OCI-LY3 (cell line): ENCODE data around the gene CYP27B1.
"Not testable (repeated sequence)": the region's sequence is repeated elsewhere in the genome, so short reads cannot be mapped to it uniquely, and the experiment has no call there.

Source experiments
- H2AFZ ChIP-seq: fragments of 200-600, 300-600 bp; shearing (Covaris generic); 2 replicates; pipeline ENCODE4 v1.6.0; 2014; ENCODE audit warnings: antibody characterized with exemption, low read depth, low read length
- H3K27ac ChIP-seq: fragments of 200-600, 300-600 bp; sonication (generic); 2 replicates; pipeline ENCODE4 v1.5.1; 2014; ENCODE audit warnings: mild to moderate bottlenecking, low read length, moderate library complexity, mixed read lengths
- H3K27me3 ChIP-seq: fragments of 200-600, 300-600 bp; sonication (generic); 2 replicates; pipeline ENCODE4 v1.6.1; 2014; ENCODE audit warnings: low read depth, low read length, mixed read lengths
- H3K36me3 ChIP-seq: fragments of 200-600, 300-600 bp; sonication (generic); replicated peaks from 2 replicates; pipeline ENCODE3; 2014; ENCODE audit warnings: low read depth, low read length, mixed read lengths
- H3K4me1 ChIP-seq: fragments of 300-600, 200-600 bp; sonication (generic); 2 replicates; pipeline ENCODE4 v1.6.1; 2014; ENCODE audit warnings: low read length, mixed read lengths
- H3K4me2 ChIP-seq: fragments of 200-600, 300-600 bp; sonication (generic); 2 replicates; pipeline ENCODE4 v1.6.1; 2014; ENCODE audit warnings: low read length, mixed read lengths
- H3K4me3 ChIP-seq: fragments of 300-600, 200-600 bp; sonication (generic); 2 replicates; pipeline ENCODE4 v1.5.1; 2014; ENCODE audit warnings: antibody characterized with exemption, mild to moderate bottlenecking, low read length, moderate library complexity
- H3K79me2 ChIP-seq: fragments of 300-600, 200-600 bp; shearing (Covaris generic); 2 replicates; pipeline ENCODE4 v1.6.1; 2014; ENCODE audit warnings: mild to moderate bottlenecking, low read length, mixed read lengths
- H3K9ac ChIP-seq: fragments of 300-600, 200-600 bp; shearing (Covaris generic); 2 replicates; pipeline ENCODE4 v1.6.0; 2014; ENCODE audit warnings: mild to moderate bottlenecking, low read length, moderate library complexity
- H3K9me3 ChIP-seq: fragments of 200-600, 300-600 bp; shearing (Covaris generic); 2 replicates; pipeline ENCODE4 v1.6.1; 2014; ENCODE audit warnings: low read length, mixed read lengths; ENCODE audit not compliant: insufficient read depth
- H4K20me1 ChIP-seq: fragments of 200-600, 300-600 bp; sonication (generic); 2 replicates; pipeline ENCODE4 v1.6.1; 2016; ENCODE audit warnings: low read length, mixed read lengths; ENCODE audit not compliant: insufficient read depth
- EZH2phosphoT487 ChIP-seq: fragments of 200-600 bp; shearing (Covaris generic); IDR thresholded peaks from 2 replicates; pipeline ENCODE4 v1.6.1; 2018; ENCODE audit warnings: antibody characterized with exemption, mixed run types, low read depth
- TF ChIP-seq, protein P1 (sequence below): fragments of 200-600, 300-600 bp; sonication (generic); IDR thresholded peaks from 2 replicates; pipeline ENCODE4 v1.5.1; 2014; ENCODE audit warnings: antibody characterized with exemption, low read length, low read depth

CYP27B1 gene

GRCh38 chr12:57776247-57776587 lies 9.3 kb upstream of the CYP27B1 start:
- Histone ChIP-seq H3K27ac (no peak overlapping the region), H3K9ac (no peak overlapping the region), H3K79me2 (peaks cover 4% of the 10 kb centered on the region), H3K36me3 (peaks cover 3% of the 10 kb centered on the region), H3K4me3 (no peak overlapping the region), H2AFZ (no peak overlapping the region), H3K9me3 (no peaks in the 10 kb centered on the region), H3K4me1 (peaks cover 5% of the 10 kb centered on the region; the same call in 1 of the 2 replicates), H3K4me2 (no peak overlapping the region), H4K20me1 (no peaks in the 10 kb centered on the region), H3K27me3 (no peaks in the 10 kb centered on the region)
- TF ChIP-seq, protein P1, sequence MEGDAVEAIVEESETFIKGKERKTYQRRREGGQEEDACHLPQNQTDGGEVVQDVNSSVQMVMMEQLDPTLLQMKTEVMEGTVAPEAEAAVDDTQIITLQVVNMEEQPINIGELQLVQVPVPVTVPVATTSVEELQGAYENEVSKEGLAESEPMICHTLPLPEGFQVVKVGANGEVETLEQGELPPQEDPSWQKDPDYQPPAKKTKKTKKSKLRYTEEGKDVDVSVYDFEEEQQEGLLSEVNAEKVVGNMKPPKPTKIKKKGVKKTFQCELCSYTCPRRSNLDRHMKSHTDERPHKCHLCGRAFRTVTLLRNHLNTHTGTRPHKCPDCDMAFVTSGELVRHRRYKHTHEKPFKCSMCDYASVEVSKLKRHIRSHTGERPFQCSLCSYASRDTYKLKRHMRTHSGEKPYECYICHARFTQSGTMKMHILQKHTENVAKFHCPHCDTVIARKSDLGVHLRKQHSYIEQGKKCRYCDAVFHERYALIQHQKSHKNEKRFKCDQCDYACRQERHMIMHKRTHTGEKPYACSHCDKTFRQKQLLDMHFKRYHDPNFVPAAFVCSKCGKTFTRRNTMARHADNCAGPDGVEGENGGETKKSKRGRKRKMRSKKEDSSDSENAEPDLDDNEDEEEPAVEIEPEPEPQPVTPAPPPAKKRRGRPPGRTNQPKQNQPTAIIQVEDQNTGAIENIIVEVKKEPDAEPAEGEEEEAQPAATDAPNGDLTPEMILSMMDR, result no peak
- TF ChIP-seq EZH2phosphoT487, result no peak

DNA sequence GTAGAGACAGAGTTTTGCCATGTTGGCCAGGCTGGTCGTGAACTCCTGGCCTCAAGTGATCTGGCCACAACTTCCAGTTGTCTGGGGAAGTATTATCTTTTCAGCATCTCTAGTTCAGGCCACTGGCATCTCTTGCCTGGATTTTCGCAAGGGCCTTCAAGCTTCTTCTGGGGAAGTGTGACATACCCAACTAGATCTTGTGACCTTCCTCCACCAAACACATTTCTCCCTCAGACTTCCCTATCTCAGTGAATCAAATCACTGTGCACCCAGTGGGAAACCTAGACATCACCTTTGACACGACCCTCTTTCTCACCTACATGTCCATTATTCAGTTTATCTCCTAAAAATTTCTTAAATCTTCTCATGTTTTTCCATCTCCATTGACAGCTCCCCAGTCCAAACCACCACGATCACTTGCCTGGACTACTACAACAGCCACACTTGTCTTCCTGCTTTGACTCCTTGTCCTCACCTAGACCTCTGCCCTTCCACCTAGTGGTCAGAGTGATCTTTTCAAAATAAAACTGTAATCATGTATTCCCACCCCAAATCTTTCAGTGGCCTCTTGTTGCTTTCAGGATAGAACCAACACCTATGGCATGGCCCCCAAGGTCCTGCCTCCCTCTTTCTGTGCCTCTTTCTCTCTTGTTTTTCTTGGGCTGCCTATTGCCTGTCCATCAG lies 8.8 kb upstream of the CYP27B1 start:
- Histone ChIP-seq H4K20me1 (no peaks in the 10 kb centered on the region), H3K79me2 (peaks cover 9% of the 10 kb centered on the region), H3K4me2 (no peak overlapping the region), H3K4me1 (peaks cover 8% of the 10 kb centered on the region), H3K36me3 (peaks cover 4% of the 10 kb centered on the region), H3K27ac (no peak overlapping the region), H2AFZ (no peak overlapping the region), H3K9ac (no peak overlapping the region), H3K9me3 (no peaks in the 10 kb centered on the region), H3K4me3 (no peak overlapping the region), H3K27me3 (no peaks in the 10 kb centered on the region)
- TF ChIP-seq, protein P1, result no peak
- no peak for TF ChIP-seq EZH2phosphoT487

DNA sequence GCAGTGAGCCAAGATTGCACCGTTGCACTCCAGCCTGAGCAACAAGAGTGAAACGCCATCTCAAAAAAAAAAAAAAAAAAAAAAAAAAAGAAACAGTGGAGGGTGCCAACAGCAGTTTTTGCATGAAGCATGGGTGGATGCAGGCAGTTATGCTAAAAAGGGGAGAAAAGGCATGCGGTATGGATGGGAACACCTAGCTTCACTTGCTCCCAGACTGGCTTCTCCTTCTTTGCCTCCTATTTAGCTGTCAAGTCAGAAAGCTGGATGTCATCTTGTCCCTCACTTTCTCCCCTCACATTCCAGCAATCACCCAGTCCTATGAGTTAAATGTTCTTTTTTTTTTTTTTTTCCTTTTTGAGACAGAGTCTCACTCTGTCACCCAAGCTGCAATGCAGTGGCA lies 8.2 kb upstream of the CYP27B1 start:
- H3K9me3 ChIP-seq, result no peaks in the 10 kb centered on the region
- H3K9ac ChIP-seq, result no peak overlapping the region
- peaks cover 12% of the 10 kb centered on the region for H3K79me2 ChIP-seq
- H3K4me3 ChIP-seq, result no peak overlapping the region
- peaks cover 6% of the 10 kb centered on the region for H3K36me3 ChIP-seq
- H2AFZ ChIP-seq, result no peak overlapping the region
- no peaks in the 10 kb centered on the region for H4K20me1 ChIP-seq
- peaks cover 9% of the 10 kb centered on the region for H3K4me1 ChIP-seq
- no peak overlapping the region for H3K27ac ChIP-seq
- no peaks in the 10 kb centered on the region for H3K27me3 ChIP-seq
- TF ChIP-seq, protein P1, result no peak
- TF ChIP-seq EZH2phosphoT487, result no peak
- no peak overlapping the region for H3K4me2 ChIP-seq

DNA sequence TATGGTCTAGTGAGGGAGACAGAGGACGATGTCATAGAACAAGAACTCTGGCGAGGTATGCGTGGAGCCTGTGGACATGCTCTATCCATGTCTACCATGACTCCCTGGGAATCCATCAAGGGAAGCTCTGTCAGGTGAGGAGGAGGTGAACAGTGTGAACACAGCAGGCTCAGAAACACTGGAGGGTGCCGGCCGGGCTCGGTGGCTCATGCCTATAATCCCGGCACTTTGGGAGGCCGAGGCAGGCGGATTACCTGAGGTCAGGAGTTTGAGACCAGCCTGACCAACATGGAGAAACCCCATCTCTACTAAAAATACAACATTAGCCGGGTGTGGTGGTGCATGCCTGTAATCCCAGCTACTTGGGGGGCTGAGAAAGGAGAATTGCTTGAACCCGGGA lies 7.8 kb upstream of the CYP27B1 start:
- H3K4me2 ChIP-seq, H2AFZ ChIP-seq, H3K9me3 ChIP-seq, H3K27me3 ChIP-seq, H3K9ac ChIP-seq, H3K27ac ChIP-seq, H4K20me1 ChIP-seq, H3K4me3 ChIP-seq, H3K4me1 ChIP-seq, H3K36me3 ChIP-seq: not testable (repeated sequence)
- H3K79me2 ChIP-seq, result peaks cover 12% of the 10 kb centered on the region
